Smooth muscle cell of the pulmonary artery (primary cell): ENCODE measurements around the gene MSANTD2. TPM values are rescaled to one million over a fixed set of nuclear protein-coding genes. Genes with fewer than 3 reads are reported as not detected.

ENCODE experiments used
- total RNA-seq: library from RNA; depleted of rRNA; stranded (reverse); fragments of >200 nt; gene quantifications from 2 replicates; pipeline ENCODE4 v1.2.3, GENCODE V29; 2014

MSANTD2 gene
- 7.8 and 7.9 TPM in 2 replicates for total RNA-seq

GRCh38 chr11:124800226-124800929 lies at the start of gene MSANTD2:
TSS of gene MSANTD2 (minus strand) at chr11:124800406. CDS start at chr11:124800380, 26 bp downstream.

GRCh38 chr11:124762105-124762623 lies 38.0 kb downstream of the MSANTD2 start, which contains the start of gene ESAM:
TSS of gene ESAM (minus strand) at chr11:124762290. CDS start at chr11:124762154, 136 bp downstream.

GRCh38 chr11:124751741-124752470 lies 48.3 kb downstream of the MSANTD2 start, which contains the start of gene VSIG2:
TSS of gene VSIG2 (minus strand) at chr11:124752255. CDS start at chr11:124752137, 118 bp downstream.

GRCh38 chr11:124739479-124740276 lies 60.5 kb downstream of the MSANTD2 start, which contains the start of gene NRGN:
TSS of gene NRGN (plus strand) at chr11:124739942. CDS start at chr11:124740085, 143 bp downstream.

Other genes starting within 250 kb of the MSANTD2 start
- not detected in 2 replicates for gene OR8A1, start 230.4 kb downstream of the MSANTD2 start, total RNA-seq
- not detected in 2 replicates for gene PANX3, start 189.0 kb downstream of the MSANTD2 start, total RNA-seq
- gene TBRG1, start 177.5 kb downstream of the MSANTD2 start, total RNA-seq = 30.6 and 34.8 TPM in 2 replicates
- 31.6 and 40.1 TPM in 2 replicates for gene SIAE, start 126.7 kb downstream of the MSANTD2 start, total RNA-seq
- gene SPA17, start 126.5 kb downstream of the MSANTD2 start, total RNA-seq = 3.9 and 5.7 TPM in 2 replicates
- gene NRGN, start 60.5 kb downstream of the MSANTD2 start, total RNA-seq = 0.17 and 0.20 TPM in 2 replicates
- gene VSIG2, start 48.2 kb downstream of the MSANTD2 start, total RNA-seq = not detected in 2 replicates
- 2.9 and 5.5 TPM in 2 replicates for gene ESAM, start 38.1 kb downstream of the MSANTD2 start, total RNA-seq
- gene ROBO3, start 65.0 kb upstream of the MSANTD2 start, total RNA-seq = 1.6 and 4.2 TPM in 2 replicates
- gene ROBO4, start 97.5 kb upstream of the MSANTD2 start, total RNA-seq = 0.36 and 1.2 TPM in 2 replicates
- gene HEPN1, start 118.8 kb upstream of the MSANTD2 start, total RNA-seq = not detected in 2 replicates
- not detected in 2 replicates for gene HEPACAM, start 135.6 kb upstream of the MSANTD2 start, total RNA-seq
- 0.99 and 1.3 TPM in 2 replicates for gene CCDC15, start 153.8 kb upstream of the MSANTD2 start, total RNA-seq